Naive thymus-derived CD4-positive, alpha-beta T cell (primary cell): ENCODE results near the gene TFEB. TPM values are rescaled to one million over a fixed set of nuclear protein-coding genes. Genes with fewer than 3 reads are reported as not detected.

Experiments used
- ATAC-seq: fragments of 150-1000 bp; cut with Tn5 transposase; 2 replicates; pipeline ENCODE4 v1.10.0; 2021; ENCODE audit warnings: mild to moderate bottlenecking, moderate library complexity
- CTCF ChIA-PET: fragments of 350-600 bp; sonication (Branson Sonifier 250); formaldehyde crosslinking; loops from one replicate; lab custom pipeline; 2021; ENCODE audit warnings: antibody characterized with exemption; lab: Charles Lee
- POLR2A ChIA-PET: fragments of 350-600 bp; sonication (Branson Sonifier 250); formaldehyde crosslinking; loops from one replicate; lab custom pipeline; 2021; ENCODE audit warnings: antibody characterized with exemption, inconsistent platforms; lab: Charles Lee
- DNase-seq, 9 donors: peaks; one replicate each; pipeline versions ENCODE4 v3.0.0 to v3.0.0-alpha.2; 2020 to 2022; ENCODE audit warnings: mixed read lengths in 1 of 9
- H3K27ac ChIP-seq: one replicate; pipeline ENCODE4 v1.7.0; 2013; ENCODE audit warnings: mild to moderate bottlenecking, low read depth, low read length, moderate library complexity
- H3K27me3 ChIP-seq, 2 donors: one replicate each; pipeline ENCODE4 v1.7.0; 2013; ENCODE audit warnings: low read length in 2 of 2, mild to moderate bottlenecking in 2 of 2, moderate library complexity in 2 of 2; ENCODE audit not compliant: control insufficient read depth in 2 of 2, insufficient read depth in 2 of 2
- H3K36me3 ChIP-seq, 3 experiments: 1 replicate in 2 of 3; 2 replicates in 1 of 3; pipeline ENCODE4 v1.7.0; 2013; ENCODE audit warnings: low read length in 3 of 3, mild to moderate bottlenecking in 3 of 3, moderate library complexity in 1 of 3; ENCODE audit not compliant: insufficient read depth in 3 of 3, control insufficient read depth in 2 of 3
- H3K4me1 ChIP-seq, 2 donors: one replicate each; pipeline ENCODE4 v1.7.0; 2013; ENCODE audit warnings: low read length in 2 of 2, mild to moderate bottlenecking in 2 of 2, moderate library complexity in 1 of 2; ENCODE audit not compliant: control insufficient read depth in 2 of 2, insufficient read depth in 2 of 2
- H3K4me3 ChIP-seq: 2 replicates; pipeline ENCODE4 v1.7.0; 2013; ENCODE audit warnings: mild to moderate bottlenecking, low read length
- H3K9me3 ChIP-seq, 3 experiments: 1 replicate in 2 of 3; 2 replicates in 1 of 3; pipeline ENCODE4 v1.7.0; 2013; ENCODE audit warnings: low read length in 3 of 3; ENCODE audit not compliant: control insufficient read depth in 2 of 3
- H3K27ac Mint-ChIP-seq, 9 donors: one replicate each; pipeline ENCODE4 v1.8.0; 2020 to 2022; ENCODE audit warnings: mixed read lengths in 9 of 9, mild to moderate bottlenecking in 8 of 9, moderate library complexity in 5 of 9, inconsistent platforms in 2 of 9
- H3K27me3 Mint-ChIP-seq, 5 donors: one replicate each; pipeline ENCODE4 v1.8.0; 2021 to 2022; ENCODE audit warnings: mixed read lengths in 5 of 5, mild to moderate bottlenecking in 1 of 5
- H3K36me3 Mint-ChIP-seq, 5 donors: one replicate each; pipeline ENCODE4 v1.8.0; 2020 to 2022; ENCODE audit warnings: mixed read lengths in 5 of 5, mild to moderate bottlenecking in 3 of 5, inconsistent platforms in 1 of 5
- H3K4me1 Mint-ChIP-seq, 7 donors: one replicate each; pipeline ENCODE4 v1.8.0; 2020 to 2022; ENCODE audit warnings: mixed read lengths in 7 of 7, mild to moderate bottlenecking in 3 of 7, inconsistent platforms in 1 of 7
- H3K4me3 Mint-ChIP-seq, 10 donors: one replicate each; pipeline ENCODE4 v1.8.0; 2020 to 2022; ENCODE audit warnings: mild to moderate bottlenecking in 10 of 10, mixed read lengths in 10 of 10, moderate library complexity in 6 of 10, inconsistent platforms in 2 of 10
- H3K9me3 Mint-ChIP-seq, 11 donors: one replicate each; pipeline ENCODE4 v1.8.0; 2020 to 2022; ENCODE audit warnings: mixed read lengths in 11 of 11, mild to moderate bottlenecking in 4 of 11, inconsistent platforms in 1 of 11, moderate library complexity in 1 of 11
- intact Hi-C, 2 donors: fragments of 100-400 bp; cut with micrococcal nuclease; formaldehyde crosslinking; loops; one replicate each; pipeline ENCODE4 v1.15.1; 2023
- polyA plus RNA-seq, 2 donors: library from polyadenylated mRNA; unstranded; fragments of 300-500 nt; fragmentation: Illumina TruSeq; gene quantifications; one replicate each; pipeline ENCODE4 v1.2.3, GENCODE V29; 2021
- total RNA-seq, 6 experiments: library from RNA in 5 of 6; stranded (reverse) in 5 of 6; gene quantifications; 1 replicate in 5 of 6; 2 replicates in 1 of 6; pipeline ENCODE4 v1.2.3 and lab custom pipeline; 2021 to 2026

The TFEB gene
- total and polyA plus RNA-seq, 7 experiments from 2014 or later, result 2.4 to 39.9 (median 8.0) TPM

GRCh38 chr6:41683523-41684310 is 51.7 kb downstream of the TFEB start:
- H3K4me3 Mint-ChIP-seq, result peak overlapping the region; percentile 51 to 84 (median 78)
- Histone ChIP-seq H3K27me3 (no peaks in the 10 kb centered on the region), H3K4me3 (peak overlapping the region; percentile 61), H3K36me3 (no peaks in the 10 kb centered on the region), H3K27ac (peak overlapping the region; percentile 53), H3K9me3 (no peaks in the 10 kb centered on the region), H3K4me1 (peaks cover 3 to 4% of the 10 kb centered on the region in 2 donors)
- ChIA-PET POLR2A (interaction anchor here (0.8 to 1.7 kb wide), 3 partner anchors 49 to 81 kb away, joined by 3 to 7 read pairs (median 4); partner anchors contain the start of gene TFEB), CTCF (interaction anchor here (0.6 to 1.6 kb wide), 17 partner anchors 8 to 1206 kb away, joined by 3 to 9 read pairs (median 4); partner anchors contain the start of gene TREML2)
- peaks cover 0 to 15% (median 11%) of the 10 kb centered on the region in 7 donors for H3K4me1 Mint-ChIP-seq
- no peaks in the 10 kb centered on the region for H3K9me3 Mint-ChIP-seq
- peak overlapping the region in 8 of 9 donors; percentile 43 to 86 (median 76) for H3K27ac Mint-ChIP-seq
- peak; percentile 57 to 83 (median 76) for DNase-seq
- peaks cover 0 to 4% (median 0%) of the 10 kb centered on the region in 5 donors for H3K36me3 Mint-ChIP-seq
- ATAC-seq, result peak; percentile 91
- intact Hi-C loops, result loop anchor here (1.0 to 2.0 kb wide), 11 partner anchors 23 to 377 kb away; partner anchors contain the start of genes FOXP4 (in 1 of the 2), TFEB (in 1 of the 2) and TOMM6 (in 1 of the 2)
- H3K27me3 Mint-ChIP-seq, result peaks cover 0 to 4% (median 0%) of the 10 kb centered on the region in 5 donors

DNA sequence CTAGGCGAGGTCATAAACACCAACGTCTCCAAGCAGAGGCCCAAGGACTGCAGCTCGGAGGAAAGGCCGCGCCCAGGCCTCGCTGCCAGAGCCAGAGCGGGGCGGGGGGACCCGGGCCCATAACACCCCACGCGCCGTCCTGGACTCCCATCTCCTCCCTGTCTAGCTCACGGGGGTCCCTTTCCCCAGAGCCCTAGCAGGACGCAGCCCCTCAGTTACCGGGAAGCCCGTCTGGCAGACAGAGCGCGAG is 52.2 kb downstream of the TFEB start:
- H3K4me1 Mint-ChIP-seq, result peaks cover 0 to 15% (median 11%) of the 10 kb centered on the region in 7 donors

DNA sequence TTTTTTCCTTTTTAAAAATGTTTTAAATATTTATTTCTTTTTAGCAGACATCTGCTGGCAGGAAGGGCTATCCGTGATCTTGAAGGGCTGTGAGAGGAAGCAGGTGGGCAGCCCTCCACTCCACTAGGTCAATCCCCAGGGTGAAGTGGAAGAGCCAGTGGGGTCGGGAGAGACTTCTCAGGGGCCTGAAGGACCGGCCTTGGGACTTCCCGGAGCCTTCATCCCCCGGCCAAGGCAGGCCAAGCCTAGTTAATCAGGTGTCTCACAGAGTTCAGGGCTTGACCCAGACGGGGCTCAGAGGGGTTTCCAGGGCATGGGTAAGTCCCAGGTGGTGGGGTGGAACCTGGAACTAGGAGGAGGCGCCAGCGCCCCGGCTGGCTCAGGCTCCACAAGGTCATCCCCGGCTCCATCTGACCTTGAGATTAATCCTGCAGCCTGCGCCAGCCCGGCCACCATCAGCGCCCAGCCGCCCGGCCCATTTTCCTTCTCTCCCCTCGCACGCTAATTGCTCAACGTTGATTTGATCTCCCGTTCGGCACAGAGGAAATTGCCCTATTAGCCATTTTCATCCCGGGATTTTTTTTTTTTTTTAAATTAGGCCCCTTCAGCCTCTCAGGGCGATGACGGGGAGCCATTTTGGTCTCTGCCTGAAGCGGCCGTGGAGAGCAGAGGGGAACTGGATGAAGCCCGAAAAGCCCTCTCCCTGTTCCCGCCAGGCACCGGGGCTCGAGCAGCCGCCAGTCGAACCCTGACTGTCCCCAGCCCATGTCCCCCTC is 52.7 kb downstream of the TFEB start:
- peak in 1 of 9 donors; percentile 8 for DNase-seq
- H3K9me3 Mint-ChIP-seq, result no peaks in the 10 kb centered on the region
- H3K27ac Mint-ChIP-seq, result peak overlapping the region in 8 of 9 donors; percentile 43 to 86 (median 76)
- ChIA-PET CTCF (interaction anchor here (0.6 to 1.4 kb wide), 15 partner anchors 9 to 1207 kb away, joined by 3 to 9 read pairs (median 4); partner anchors contain the start of gene TREML2), POLR2A (interaction anchor here (0.8 to 1.5 kb wide), 2 partner anchors 50 to 52 kb away, joined by 3 to 7 read pairs; partner anchors contain the start of gene TFEB)
- H3K4me1 Mint-ChIP-seq, result peaks cover 0 to 15% (median 11%) of the 10 kb centered on the region in 7 donors
- H3K27me3 Mint-ChIP-seq, result peaks cover 0 to 4% (median 0%) of the 10 kb centered on the region in 5 donors
- peak overlapping the region; percentile 68 to 84 (median 78) for H3K4me3 Mint-ChIP-seq
- peak overlapping the region; percentile 53 for H3K27ac ChIP-seq
- peak overlapping the region; percentile 61 for H3K4me3 ChIP-seq
- no peaks in the 10 kb centered on the region for H3K36me3 ChIP-seq
- peaks cover 3 to 4% of the 10 kb centered on the region in 2 donors for H3K4me1 ChIP-seq
- no peaks in the 10 kb centered on the region for H3K9me3 ChIP-seq
- no peaks in the 10 kb centered on the region for H3K27me3 ChIP-seq
- intact Hi-C loops, result loop anchor here (1.0 to 2.0 kb wide), 11 partner anchors 24 to 376 kb away; partner anchors contain the start of genes FOXP4 (in 1 of the 2), TFEB (in 1 of the 2) and TOMM6 (in 1 of the 2)
- peaks cover 0 to 4% (median 0%) of the 10 kb centered on the region in 5 donors for H3K36me3 Mint-ChIP-seq
- ATAC-seq, result peak; percentile 2

More for the DNA sequence above, 52.2 kb downstream of the TFEB start:
- Histone ChIP-seq H3K4me1 (peaks cover 3 to 4% of the 10 kb centered on the region in 2 donors), H3K27me3 (no peaks in the 10 kb centered on the region), H3K9me3 (no peaks in the 10 kb centered on the region), H3K4me3 (peak overlapping the region; percentile 61), H3K36me3 (no peaks in the 10 kb centered on the region), H3K27ac (peak overlapping the region; percentile 53)
- Mint-ChIP-seq H3K36me3 (peaks cover 0 to 4% (median 0%) of the 10 kb centered on the region in 5 donors), H3K9me3 (no peaks in the 10 kb centered on the region), H3K27me3 (peaks cover 0 to 4% (median 0%) of the 10 kb centered on the region in 5 donors), H3K4me3 (peak overlapping the region; percentile 68 to 84 (median 78)), H3K27ac (peak overlapping the region in 8 of 9 donors; percentile 43 to 86 (median 76))
- CTCF ChIA-PET, result interaction anchor here (0.6 to 1.4 kb wide), 14 partner anchors 9 to 1207 kb away, joined by 3 to 9 read pairs (median 4); partner anchors contain the start of gene TREML2
- intact Hi-C loops, result loop anchor here (1.0 to 2.0 kb wide), 11 partner anchors 24 to 377 kb away; partner anchors contain the start of genes FOXP4 (in 1 of the 2), TFEB (in 1 of the 2) and TOMM6 (in 1 of the 2)
- POLR2A ChIA-PET, result interaction anchor here (0.8 to 1.5 kb wide), 2 partner anchors 50 to 52 kb away, joined by 3 to 7 read pairs; partner anchors contain the start of gene TFEB
- peak; percentile 15 for ATAC-seq
- peak in 1 of 9 donors; percentile 28 for DNase-seq

DNA sequence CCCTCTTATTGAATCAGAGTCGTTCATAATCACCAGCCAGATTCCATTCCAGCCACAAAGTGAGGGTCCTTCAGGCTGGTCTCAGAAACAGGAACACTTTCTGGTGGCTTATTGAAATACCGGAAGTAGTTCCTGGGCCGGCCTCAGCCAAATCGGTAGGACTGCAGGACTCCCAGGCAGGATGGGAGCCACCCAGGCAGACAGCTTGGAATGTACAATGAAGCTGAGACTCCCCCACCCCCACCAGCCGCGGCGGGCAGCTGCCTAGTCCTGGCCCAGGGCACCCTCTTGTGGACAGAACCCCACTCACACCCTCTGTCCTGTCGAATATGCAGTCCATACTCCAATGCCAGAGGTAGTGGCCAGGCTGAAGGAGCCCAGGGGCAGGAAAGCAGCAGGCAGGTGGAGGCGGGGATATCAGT is 53.3 kb downstream of the TFEB start:
- peak; percentile 80 for ATAC-seq
- H3K27ac Mint-ChIP-seq, result peak overlapping the region in 4 of 9 donors; percentile 46 to 86 (median 68)
- Histone ChIP-seq H3K4me1 (peaks cover 3 to 4% of the 10 kb centered on the region in 2 donors), H3K36me3 (no peaks in the 10 kb centered on the region), H3K27me3 (no peaks in the 10 kb centered on the region), H3K4me3 (no peak overlapping the region), H3K27ac (no peak overlapping the region), H3K9me3 (no peaks in the 10 kb centered on the region)
- peak; percentile 33 to 71 (median 58) for DNase-seq
- H3K36me3 Mint-ChIP-seq, result no peaks in the 10 kb centered on the region
- intact Hi-C loops, result loop anchor here (2.0 kb wide), 4 partner anchors 25 to 375 kb away; partner anchors contain the start of gene TOMM6 (in 1 of the 2)
- no peaks in the 10 kb centered on the region for H3K9me3 Mint-ChIP-seq
- ChIA-PET CTCF (interaction anchor here (1.0 to 1.6 kb wide), 2 partner anchors 20 to 257 kb away, joined by 3 to 4 read pairs; no protein-coding TSS in a partner anchor), POLR2A (no interaction called here)
- H3K4me3 Mint-ChIP-seq, result peak overlapping the region in 9 of 10 donors; percentile 18 to 84 (median 77)
- peaks cover 0 to 4% (median 2%) of the 10 kb centered on the region in 5 donors for H3K27me3 Mint-ChIP-seq
- H3K4me1 Mint-ChIP-seq, result peaks cover 0 to 15% (median 11%) of the 10 kb centered on the region in 7 donors

DNA sequence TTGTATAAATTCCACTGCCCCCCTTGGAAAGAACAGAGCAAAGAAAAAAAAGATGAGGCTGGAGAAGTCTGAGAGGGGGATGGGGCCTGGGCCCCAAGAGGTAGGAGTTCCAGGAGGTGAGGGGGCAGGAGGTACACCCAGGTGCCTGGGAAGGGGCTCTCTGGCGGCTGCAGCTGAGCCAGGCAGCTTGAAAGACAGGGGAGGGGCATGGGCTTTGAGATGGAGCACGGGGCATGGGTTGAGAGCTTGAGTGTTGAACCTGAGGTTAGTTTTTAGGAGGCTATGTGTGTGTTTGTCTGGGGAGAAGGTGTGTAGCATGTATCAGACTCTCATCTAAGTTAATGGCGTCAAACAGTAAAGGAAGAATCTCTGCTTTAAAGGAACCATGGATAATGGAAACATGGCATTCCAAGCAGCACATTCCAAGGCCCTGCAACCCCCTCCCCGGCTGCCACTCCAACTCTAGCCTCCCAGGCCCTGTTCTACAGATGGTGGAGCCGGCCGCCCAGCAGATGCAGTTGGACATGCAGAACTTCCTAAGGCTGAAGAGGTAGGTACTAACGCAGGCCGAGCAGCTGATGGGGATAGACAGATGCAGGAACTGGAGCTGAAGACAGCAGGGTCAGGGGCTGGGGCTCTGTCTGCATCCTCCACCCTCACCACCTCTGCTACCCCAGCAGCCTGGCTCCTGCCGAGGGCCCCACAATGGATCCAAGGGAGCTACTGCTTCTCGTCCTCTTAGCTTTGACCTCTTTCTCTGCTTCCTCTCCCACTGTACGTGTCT is 55.0 kb downstream of the TFEB start:
- POLR2A ChIA-PET, result no interaction called here
- intact Hi-C loops, result no loop called here
- H3K9me3 ChIP-seq, result no peaks in the 10 kb centered on the region
- H3K4me1 Mint-ChIP-seq, result peaks cover 0 to 15% (median 11%) of the 10 kb centered on the region in 7 donors
- peaks cover 3 to 4% of the 10 kb centered on the region in 2 donors for H3K4me1 ChIP-seq
- no peak overlapping the region for H3K4me3 ChIP-seq
- no peaks in the 10 kb centered on the region for H3K36me3 Mint-ChIP-seq
- no peaks in the 10 kb centered on the region for H3K27me3 ChIP-seq
- CTCF ChIA-PET, result interaction anchor here (1.5 to 1.6 kb wide), 2 partner anchors 78 to 256 kb away, joined by 4 to 8 read pairs; no protein-coding TSS in a partner anchor
- no peak overlapping the region for H3K27ac ChIP-seq
- no peak overlapping the region for H3K4me3 Mint-ChIP-seq
- ATAC-seq (no peak), DNase-seq (no peak)
- no peaks in the 10 kb centered on the region for H3K9me3 Mint-ChIP-seq
- peaks cover 5 to 14% (median 11%) of the 10 kb centered on the region in 5 donors for H3K27me3 Mint-ChIP-seq
- H3K27ac Mint-ChIP-seq, result peak overlapping the region in 1 of 9 donors; percentile 31
- H3K36me3 ChIP-seq, result no peaks in the 10 kb centered on the region
